Measurements from ENCODE around the gene RET. TPM values are rescaled to one million over a fixed set of nuclear protein-coding genes. Genes with fewer than 3 reads are reported as not detected.

Gene RET
- total and polyA plus RNA-seq, 2 of the 13 experiments (the other 11 are each of a cell fraction or from before 2014, with no cell fraction given): 0.02 TPM; not detected in 1

DNA sequence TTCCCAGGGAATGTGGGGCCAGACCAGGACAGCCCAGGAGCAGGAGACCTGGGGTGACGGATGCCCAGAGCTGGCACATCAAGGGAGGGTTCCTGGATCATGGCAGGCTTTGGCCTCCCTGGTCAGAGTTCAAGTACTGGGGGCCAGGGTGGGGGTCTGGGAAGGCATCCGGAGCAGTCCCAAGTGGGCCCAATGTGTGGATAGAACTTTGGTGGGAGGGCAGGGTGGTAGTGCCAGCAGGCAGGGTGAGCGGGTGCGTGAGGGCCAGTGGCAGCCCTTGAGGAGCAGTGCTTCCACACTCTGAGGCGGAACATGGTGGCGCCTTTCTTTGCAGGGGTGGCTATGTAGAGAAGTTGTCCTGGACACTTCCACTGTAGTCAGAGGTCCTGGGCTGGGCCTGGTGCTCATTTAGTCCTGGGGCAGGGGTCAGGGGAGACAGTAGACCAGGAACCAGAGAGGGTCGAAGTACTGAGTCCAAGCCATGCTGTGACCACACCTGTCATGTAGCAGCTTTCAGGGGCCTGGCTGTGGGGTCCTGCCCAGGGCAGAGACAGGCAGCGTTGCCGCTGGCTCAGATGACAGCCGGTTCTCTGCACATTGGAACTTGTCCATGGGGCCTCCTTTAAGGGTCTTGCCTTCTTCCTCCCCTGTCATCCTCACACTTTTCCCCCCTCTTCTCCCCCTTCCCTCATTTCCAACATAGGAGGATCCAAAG is 39.2 kb downstream of the RET start:
- CTCF ChIA-PET (ENCODE audit: low intra/inter-chr PET ratio, low total read pairs): no interaction called here
- ATAC-seq: no peak
- WGBS (ENCODE audit: low lambda C conversion rate): 4% methylated on average over 4 of the region's 10 CpGs
- FAIRE-seq: no peak
- peaks cover 3% of the 10 kb centered on the region for H3K4me1 ChIP-seq (ENCODE audit: insufficient read depth, low read length)
- H3K9ac ChIP-seq (ENCODE audit: insufficient read depth, low read depth, low read length): no peak overlapping the region
- POLR2A ChIA-PET: no interaction called here
- DNase-seq (ENCODE audit: low spot score): no peak
- peaks cover 2 to 42% of the 10 kb centered on the region in 2 experiments; a peak in 4 of 5 replicates for H3K27me3 ChIP-seq (ENCODE audit: control insufficient read depth in 1 of 2, insufficient read depth in 2 of 2, low read length in 2 of 2)
- no peaks in the 10 kb centered on the region for H3K36me3 ChIP-seq (replicated peaks in 1 of 2; ENCODE audit: control insufficient read depth in 1 of 2, insufficient read depth in 2 of 2, low read length in 2 of 2)
- intact Hi-C loops (cut with micrococcal nuclease; ENCODE audit: unreplicated experiment) (no loop called here), in situ Hi-C loops (cut with HindIII; ENCODE audit: extremely low pct_ligation_motif_present, low pct_unique_long_range_greater_than_20kb) (no loop called here)
- no peak overlapping the region for H3K27ac ChIP-seq (ENCODE audit: extremely low read length, insufficient read depth, low read length)
- H3K4me3 ChIP-seq (replicated peaks in 1 of 3; ENCODE audit: insufficient read depth in 1 of 3, low read depth in 2 of 3, low read length in 3 of 3): no peak overlapping the region
- H4K20me1 ChIP-seq (ENCODE audit: insufficient read depth, low read length): no peaks in the 10 kb centered on the region
- no peaks in the 10 kb centered on the region for H3K79me2 ChIP-seq (ENCODE audit: insufficient read depth, low read length)
- no peaks in the 10 kb centered on the region for H3K9me3 ChIP-seq (ENCODE audit: low read length)
- BruUV-seq (replicated peaks): no TSS peak
- H3K4me2 ChIP-seq (ENCODE audit: low read depth, low read length): no peak overlapping the region
- H2AFZ ChIP-seq (ENCODE audit: low read length): no peak overlapping the region
- no peak for TF ChIP-seq HMG20A (CRISPR knock-in tag; IDR thresholded peaks at IDR 0.05; ENCODE audit: borderline replicate concordance)
- TF ChIP-seq MEIS1 (CRISPR knock-in tag; IDR thresholded peaks at IDR 0.05; ENCODE audit: borderline replicate concordance): no peak
- TF ChIP-seq, protein P1, sequence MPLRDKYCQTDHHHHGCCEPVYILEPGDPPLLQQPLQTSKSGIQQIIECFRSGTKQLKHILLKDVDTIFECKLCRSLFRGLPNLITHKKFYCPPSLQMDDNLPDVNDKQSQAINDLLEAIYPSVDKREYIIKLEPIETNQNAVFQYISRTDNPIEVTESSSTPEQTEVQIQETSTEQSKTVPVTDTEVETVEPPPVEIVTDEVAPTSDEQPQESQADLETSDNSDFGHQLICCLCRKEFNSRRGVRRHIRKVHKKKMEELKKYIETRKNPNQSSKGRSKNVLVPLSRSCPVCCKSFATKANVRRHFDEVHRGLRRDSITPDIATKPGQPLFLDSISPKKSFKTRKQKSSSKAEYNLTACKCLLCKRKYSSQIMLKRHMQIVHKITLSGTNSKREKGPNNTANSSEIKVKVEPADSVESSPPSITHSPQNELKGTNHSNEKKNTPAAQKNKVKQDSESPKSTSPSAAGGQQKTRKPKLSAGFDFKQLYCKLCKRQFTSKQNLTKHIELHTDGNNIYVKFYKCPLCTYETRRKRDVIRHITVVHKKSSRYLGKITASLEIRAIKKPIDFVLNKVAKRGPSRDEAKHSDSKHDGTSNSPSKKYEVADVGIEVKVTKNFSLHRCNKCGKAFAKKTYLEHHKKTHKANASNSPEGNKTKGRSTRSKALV (CRISPR knock-in tag; IDR thresholded peaks at IDR 0.05): no peak
- TF ChIP-seq, protein P2, sequence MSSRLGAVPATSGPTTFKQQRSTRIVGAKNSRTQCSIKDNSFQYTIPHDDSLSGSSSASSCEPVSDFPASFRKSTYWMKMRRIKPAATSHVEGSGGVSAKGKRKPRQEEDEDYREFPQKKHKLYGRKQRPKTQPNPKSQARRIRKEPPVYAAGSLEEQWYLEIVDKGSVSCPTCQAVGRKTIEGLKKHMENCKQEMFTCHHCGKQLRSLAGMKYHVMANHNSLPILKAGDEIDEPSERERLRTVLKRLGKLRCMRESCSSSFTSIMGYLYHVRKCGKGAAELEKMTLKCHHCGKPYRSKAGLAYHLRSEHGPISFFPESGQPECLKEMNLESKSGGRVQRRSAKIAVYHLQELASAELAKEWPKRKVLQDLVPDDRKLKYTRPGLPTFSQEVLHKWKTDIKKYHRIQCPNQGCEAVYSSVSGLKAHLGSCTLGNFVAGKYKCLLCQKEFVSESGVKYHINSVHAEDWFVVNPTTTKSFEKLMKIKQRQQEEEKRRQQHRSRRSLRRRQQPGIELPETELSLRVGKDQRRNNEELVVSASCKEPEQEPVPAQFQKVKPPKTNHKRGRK (CRISPR knock-in tag; IDR thresholded peaks at IDR 0.05): no peak
- no peak for TF ChIP-seq ZNF879 (CRISPR knock-in tag; IDR thresholded peaks at IDR 0.05)
- no peak for TF ChIP-seq NR2C2 (CRISPR knock-in tag; IDR thresholded peaks at IDR 0.05; ENCODE audit: borderline replicate concordance)
- TF ChIP-seq KDM6A (CRISPR knock-in tag; IDR thresholded peaks at IDR 0.05; ENCODE audit: low read depth): no peak
- no peak for TF ChIP-seq SP140L (CRISPR knock-in tag; IDR thresholded peaks at IDR 0.05; ENCODE audit: borderline replicate concordance)
- TF ChIP-seq, protein P3, sequence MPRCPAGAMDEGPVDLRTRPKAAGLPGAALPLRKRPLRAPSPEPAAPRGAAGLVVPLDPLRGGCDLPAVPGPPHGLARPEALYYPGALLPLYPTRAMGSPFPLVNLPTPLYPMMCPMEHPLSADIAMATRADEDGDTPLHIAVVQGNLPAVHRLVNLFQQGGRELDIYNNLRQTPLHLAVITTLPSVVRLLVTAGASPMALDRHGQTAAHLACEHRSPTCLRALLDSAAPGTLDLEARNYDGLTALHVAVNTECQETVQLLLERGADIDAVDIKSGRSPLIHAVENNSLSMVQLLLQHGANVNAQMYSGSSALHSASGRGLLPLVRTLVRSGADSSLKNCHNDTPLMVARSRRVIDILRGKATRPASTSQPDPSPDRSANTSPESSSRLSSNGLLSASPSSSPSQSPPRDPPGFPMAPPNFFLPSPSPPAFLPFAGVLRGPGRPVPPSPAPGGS (CRISPR knock-in tag; IDR thresholded peaks at IDR 0.05): no peak
- no peak for TF ChIP-seq MED8 (CRISPR knock-in tag; IDR thresholded peaks at IDR 0.05; ENCODE audit: insufficient replicate concordance)
- TF ChIP-seq, protein P4, sequence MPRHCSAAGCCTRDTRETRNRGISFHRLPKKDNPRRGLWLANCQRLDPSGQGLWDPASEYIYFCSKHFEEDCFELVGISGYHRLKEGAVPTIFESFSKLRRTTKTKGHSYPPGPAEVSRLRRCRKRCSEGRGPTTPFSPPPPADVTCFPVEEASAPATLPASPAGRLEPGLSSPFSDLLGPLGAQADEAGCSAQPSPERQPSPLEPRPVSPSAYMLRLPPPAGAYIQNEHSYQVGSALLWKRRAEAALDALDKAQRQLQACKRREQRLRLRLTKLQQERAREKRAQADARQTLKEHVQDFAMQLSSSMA (CRISPR knock-in tag; IDR thresholded peaks at IDR 0.05): no peak
- TF ChIP-seq, protein P5, sequence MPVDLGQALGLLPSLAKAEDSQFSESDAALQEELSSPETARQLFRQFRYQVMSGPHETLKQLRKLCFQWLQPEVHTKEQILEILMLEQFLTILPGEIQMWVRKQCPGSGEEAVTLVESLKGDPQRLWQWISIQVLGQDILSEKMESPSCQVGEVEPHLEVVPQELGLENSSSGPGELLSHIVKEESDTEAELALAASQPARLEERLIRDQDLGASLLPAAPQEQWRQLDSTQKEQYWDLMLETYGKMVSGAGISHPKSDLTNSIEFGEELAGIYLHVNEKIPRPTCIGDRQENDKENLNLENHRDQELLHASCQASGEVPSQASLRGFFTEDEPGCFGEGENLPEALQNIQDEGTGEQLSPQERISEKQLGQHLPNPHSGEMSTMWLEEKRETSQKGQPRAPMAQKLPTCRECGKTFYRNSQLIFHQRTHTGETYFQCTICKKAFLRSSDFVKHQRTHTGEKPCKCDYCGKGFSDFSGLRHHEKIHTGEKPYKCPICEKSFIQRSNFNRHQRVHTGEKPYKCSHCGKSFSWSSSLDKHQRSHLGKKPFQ (CRISPR knock-in tag; IDR thresholded peaks at IDR 0.05; ENCODE audit: insufficient replicate concordance): no peak
- no peak for TF ChIP-seq HDAC2 (CRISPR knock-in tag; IDR thresholded peaks at IDR 0.05)
- no peak for TF ChIP-seq ZNF547 (CRISPR knock-in tag; IDR thresholded peaks at IDR 0.05)
- no peak for TF ChIP-seq ZNF354B (CRISPR knock-in tag; IDR thresholded peaks at IDR 0.05)
- TF ChIP-seq, protein P6, sequence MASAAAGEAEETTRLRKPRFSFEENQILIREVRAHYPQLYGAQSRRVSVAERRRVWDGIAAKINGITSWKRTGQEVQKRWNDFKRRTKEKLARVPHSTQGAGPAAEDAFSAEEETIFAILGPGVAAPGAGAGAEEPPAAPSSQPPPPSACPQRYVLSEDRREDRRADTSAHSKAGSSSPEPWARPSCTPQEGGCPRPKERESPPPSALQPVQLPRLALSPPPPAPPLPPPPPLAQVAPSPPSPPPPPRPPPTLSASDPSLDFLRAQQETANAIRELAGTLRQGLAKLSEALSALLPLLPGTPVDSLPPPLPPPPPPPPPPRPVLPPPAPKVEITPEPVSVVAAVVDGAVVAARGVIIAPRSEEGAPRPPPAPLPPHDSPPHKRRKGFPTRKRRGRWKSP (CRISPR knock-in tag; IDR thresholded peaks at IDR 0.05): no peak

All from HepG2 (cell line).